NCI-H1436 treated with DMSO at 0.1 percent for 48 hours (cell line): ENCODE measurements around the gene TNFRSF12A.
A peak's percentile ranks its signal among the peaks of the same experiment; 100 is the strongest.
"Not testable (repeated sequence)": the region's sequence is repeated elsewhere in the genome, so short reads cannot be mapped to it uniquely, and the experiment has no call there.

Experiments
- DNase-seq: peaks from one replicate; lab custom pipeline; 2025; lab: John Stamatoyannopoulos, UW

TNFRSF12A gene

GRCh38 chr16:3049921-3050481, 29.8 kb downstream of the TNFRSF12A start:
- DNase-seq: no peak

- DNase-seq: no peak
Observed at GRCh38 chr16:3050487-3050886, 30.3 kb downstream of the TNFRSF12A start.

DNA sequence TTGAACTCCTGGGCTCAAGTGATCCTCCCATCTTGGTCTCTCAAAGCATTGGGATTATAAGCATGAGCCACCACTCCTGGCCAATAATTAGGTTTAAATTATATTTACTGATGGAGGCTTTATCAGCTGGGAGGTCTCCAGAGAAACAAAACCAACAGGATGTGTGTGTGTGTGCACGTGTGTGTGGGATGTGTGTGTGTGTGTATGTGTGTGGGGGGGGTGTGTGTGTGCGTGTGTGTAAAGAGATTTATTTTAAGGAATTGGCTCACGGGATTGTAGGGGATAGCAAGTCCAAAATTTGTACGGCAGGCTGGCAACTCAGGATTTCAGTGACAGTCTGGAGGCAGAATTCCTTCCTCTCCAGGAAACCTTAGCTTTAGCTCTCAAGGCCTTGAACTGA, 30.8 kb downstream of the TNFRSF12A start:
- no peak for DNase-seq

GRCh38 chr16:3051494-3051893, 31.3 kb downstream of the TNFRSF12A start:
- DNase-seq: no peak

- not testable (repeated sequence) for DNase-seq
Observed at GRCh38 chr16:3052571-3053329, 32.6 kb downstream of the TNFRSF12A start.

DNA sequence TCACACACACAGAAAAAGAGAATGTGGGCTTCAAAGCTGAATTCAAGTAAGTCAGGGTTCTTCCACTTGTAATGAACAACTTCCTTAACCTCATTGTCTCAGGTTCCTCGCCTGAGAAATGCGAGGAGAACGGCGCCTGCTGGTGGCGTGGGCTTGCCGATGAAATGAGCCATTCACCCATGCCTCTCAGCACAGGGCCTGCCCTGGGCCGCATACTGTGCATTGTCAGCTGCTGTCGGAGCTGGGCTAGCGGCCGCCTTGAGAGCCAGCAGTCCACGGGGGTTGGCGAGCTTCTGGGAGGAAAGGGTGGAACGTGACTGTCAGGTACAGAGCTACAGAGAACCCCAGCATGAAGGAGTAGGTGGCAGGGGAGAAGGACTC, 33.2 kb downstream of the TNFRSF12A start:
- DNase-seq: not testable (repeated sequence)

- no peak for DNase-seq
Observed at GRCh38 chr16:3054965-3055733, 35.0 kb downstream of the TNFRSF12A start.

- DNase-seq: not testable (repeated sequence)
Observed at GRCh38 chr16:3055734-3056115, 35.6 kb downstream of the TNFRSF12A start.

DNA sequence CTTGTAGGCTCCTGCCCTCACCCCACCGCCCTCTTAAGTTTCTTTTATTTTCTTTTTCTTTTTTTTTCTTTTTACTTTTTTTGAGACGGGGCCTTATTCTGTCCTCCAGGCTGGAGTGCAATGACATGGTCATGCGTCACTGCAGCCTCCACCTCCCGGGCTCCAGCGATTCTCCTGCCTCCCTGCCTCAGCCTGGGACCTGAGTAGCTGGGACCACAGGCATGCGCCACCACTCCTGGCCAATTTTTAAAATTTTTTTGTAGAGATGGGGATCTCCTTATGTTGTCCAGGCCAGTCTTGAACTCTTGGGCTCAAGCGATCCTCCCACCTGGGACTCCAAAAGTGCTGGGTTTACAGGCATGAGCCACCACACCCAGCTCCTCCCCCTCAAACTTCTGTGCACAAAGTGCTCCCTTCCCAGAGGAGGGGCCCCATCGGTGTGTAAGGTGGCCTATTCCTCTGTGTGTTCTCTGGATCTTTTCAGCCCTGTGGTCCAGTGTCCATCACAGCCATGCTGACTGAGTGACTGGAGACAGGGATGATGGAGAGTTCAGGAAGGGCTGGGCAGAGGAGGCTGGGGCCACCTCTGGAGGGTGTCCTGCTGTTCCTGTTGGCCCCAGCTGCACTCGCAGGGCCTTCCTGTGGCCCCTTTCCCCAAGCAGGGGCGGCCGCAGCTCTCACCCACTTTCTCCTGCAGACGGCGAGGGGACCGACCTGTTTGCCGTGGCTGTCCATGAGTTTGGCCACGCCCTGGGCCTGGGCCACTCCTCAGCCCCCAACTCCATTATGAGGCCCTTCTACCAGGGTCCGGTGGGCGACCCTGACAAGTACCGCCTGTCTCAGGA, 36.4 kb downstream of the TNFRSF12A start:
- no peak for DNase-seq

DNA sequence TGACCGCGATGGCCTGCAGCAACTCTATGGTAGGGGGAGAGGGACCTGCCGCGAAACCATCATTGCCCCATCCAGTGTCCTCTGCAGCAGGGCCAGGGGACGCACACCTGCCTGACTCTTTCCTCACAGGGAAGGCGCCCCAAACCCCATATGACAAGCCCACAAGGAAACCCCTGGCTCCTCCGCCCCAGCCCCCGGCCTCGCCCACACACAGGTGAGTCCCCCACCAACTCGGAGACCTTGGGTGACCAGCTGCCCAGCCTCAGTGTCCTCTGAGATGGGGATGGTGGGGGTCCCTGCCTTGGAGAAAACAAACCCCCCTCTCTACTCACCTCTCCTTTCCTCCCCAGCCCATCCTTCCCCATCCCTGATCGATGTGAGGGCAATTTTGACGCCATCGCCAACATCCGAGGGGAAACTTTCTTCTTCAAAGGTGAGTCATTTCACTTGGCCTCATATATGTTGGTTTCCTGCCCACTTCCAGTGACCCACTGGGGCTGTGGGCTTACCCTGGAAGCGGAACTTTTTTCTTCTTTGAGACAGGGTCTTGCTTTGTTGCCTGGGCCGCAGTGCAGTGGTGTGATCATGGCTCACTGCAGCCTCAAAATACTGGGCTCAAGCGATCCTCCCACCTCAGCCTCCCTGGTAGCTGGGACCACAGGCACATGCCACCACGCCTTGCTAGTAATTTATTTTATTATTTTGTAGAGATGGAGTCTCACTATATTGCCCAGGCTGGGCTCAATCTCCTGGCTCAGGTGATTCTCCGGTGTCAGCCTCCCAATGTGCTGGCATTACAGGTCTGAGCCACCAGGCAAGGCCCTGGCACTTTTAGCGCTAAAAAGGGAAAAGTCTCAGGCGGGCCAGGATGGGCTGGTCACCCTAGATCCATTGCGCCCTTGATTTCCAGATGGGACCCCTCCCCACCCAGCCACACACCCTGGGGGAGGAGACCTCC, 37.3 kb downstream of the TNFRSF12A start:
- DNase-seq: no peak

DNA sequence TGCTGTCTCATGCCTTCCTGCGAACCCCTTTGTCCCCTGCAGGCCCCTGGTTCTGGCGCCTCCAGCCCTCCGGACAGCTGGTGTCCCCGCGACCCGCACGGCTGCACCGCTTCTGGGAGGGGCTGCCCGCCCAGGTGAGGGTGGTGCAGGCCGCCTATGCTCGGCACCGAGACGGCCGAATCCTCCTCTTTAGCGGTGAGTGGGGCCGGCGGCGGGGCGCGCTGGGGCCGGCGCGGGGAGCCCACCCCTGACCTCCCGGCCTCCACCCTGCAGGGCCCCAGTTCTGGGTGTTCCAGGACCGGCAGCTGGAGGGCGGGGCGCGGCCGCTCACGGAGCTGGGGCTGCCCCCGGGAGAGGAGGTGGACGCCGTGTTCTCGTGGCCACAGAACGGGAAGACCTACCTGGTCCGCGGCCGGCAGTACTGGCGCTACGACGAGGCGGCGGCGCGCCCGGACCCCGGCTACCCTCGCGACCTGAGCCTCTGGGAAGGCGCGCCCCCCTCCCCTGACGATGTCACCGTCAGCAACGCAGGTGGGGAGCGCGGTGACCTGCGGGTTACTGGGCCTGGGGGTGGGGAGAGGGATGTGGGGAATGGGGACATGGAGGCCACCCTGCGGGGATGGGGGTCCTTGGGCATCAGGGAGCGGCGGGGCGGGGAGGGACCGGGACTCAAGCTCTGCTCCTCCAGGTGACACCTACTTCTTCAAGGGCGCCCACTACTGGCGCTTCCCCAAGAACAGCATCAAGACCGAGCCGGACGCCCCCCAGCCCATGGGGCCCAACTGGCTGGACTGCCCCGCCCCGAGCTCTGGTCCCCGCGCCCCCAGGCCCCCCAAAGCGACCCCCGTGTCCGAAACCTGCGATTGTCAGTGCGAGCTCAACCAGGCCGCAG, 38.2 kb downstream of the TNFRSF12A start:
- no peak for DNase-seq

GRCh38 chr16:3059041-3059722, 39.0 kb downstream of the TNFRSF12A start:
- DNase-seq: peak; percentile 32

DNA sequence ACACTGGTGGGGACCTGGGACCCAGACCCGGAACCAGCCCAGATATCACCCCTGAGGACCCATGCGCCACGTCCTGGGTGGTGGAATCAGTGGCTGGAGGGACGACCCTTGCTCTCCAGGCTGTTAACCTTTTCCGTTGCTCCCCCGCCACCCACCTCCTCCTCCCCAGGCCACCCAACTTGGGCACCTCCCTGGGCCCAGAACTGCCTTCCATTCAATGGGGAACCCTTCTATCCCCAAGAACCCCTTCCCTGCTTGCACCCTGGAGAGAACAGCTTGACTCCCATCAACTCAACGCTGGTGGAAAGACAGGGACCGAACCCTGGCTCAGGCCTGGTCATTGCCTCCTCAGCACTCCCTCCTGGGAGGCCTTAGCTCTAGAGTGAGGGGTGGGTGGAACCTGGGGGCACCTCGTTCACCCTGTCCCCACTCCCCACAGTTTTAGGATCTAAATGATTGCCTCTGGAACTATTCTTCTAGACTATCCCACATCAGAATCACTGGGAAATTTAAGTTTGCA, 39.6 kb downstream of the TNFRSF12A start:
- no peak for DNase-seq

- no peak for DNase-seq
Observed at GRCh38 chr16:3060339-3061127, 40.4 kb downstream of the TNFRSF12A start.

DNA sequence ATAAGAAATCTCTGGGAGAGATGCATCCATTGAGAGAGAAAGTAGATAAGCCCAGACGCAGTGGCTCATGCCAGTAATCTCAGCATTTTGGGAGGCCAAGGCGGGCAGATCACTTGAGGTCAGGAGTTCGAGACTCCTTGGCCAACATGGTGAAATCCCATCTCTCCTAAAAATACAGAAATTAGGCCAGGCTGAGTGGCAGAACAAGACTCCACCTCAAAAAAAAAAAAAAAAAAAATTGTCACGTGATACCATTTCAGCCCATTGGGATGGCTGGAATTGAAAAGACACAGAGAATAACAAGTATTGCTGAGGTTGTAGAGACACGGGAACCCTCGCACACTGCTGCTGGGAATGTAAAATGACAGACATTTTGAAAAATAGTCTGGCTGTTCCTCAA, 42.4 kb downstream of the TNFRSF12A start:
- DNase-seq: no peak

DNA sequence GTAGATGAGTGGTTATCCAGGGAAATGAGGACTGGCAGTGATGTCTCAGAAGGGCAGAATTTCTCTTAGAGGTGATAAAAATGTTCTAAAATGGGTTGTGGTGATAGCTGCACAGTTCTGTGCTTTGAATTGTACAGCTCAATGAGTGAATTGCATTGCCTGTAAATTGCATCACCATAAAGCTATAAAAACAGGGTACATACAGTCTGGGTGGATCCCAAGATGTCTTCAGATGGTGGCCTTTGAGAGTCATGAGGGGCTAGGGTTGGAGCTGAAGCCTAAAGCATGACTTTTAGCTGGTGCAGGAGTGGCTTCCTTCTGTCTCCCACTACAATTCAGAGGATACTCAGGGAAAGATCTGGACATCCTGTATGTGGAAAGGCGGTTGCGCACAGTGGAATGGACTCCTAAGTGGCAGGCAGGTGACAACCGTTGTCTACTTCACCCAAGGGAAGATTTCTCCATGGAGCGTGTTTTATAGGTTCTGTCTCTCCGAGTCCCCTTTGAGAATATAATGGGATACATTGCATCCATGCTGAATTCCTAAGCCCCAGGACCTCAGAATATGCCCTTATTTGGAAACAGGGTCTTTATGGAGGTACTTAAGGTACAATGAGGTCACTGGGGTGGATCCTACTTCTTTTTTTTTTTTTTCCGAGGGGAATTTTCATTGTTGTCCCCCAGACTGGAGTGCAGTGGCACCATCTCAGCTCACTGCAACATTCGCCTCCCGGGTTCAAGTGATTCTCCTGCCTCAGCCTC, 43.6 kb downstream of the TNFRSF12A start:
- no peak for DNase-seq

GRCh38 chr16:3065069-3065741, 45.0 kb downstream of the TNFRSF12A start, which contains the start of gene IL32:
Gene IL32 (plus strand): TSS chr16:3065640. CDS start chr16:3065812, 172 bp downstream.
- DNase-seq: no peak
